Smooth muscle cell (in vitro differentiated cells): Measurements from ENCODE around the gene PLXND1. TPM values are rescaled to one million over a fixed set of nuclear protein-coding genes. Genes with fewer than 3 reads are reported as not detected.

ENCODE experiments used
- DNase-seq: peaks from one replicate; lab custom pipeline; 2025; ENCODE audit not compliant: unreplicated experiment; lab: John Stamatoyannopoulos, UW
- H2AFZ ChIP-seq: fragments of 200-600 bp; sonication (generic); 2 replicates; pipeline ENCODE4 v1.6.0; 2016; ENCODE audit warnings: antibody characterized with exemption, low read depth, mild to moderate bottlenecking
- H3F3A ChIP-seq: fragments of 200-600 bp; sonication (generic); 2 replicates; pipeline ENCODE4 v1.6.0; 2017; ENCODE audit warnings: antibody characterized with exemption, low read depth
- H3K27ac ChIP-seq: fragments of 200-600 bp; sonication (generic); 2 replicates; pipeline ENCODE4 v1.5.1; 2016; ENCODE audit warnings: low read depth, mild to moderate bottlenecking
- H3K27me3 ChIP-seq: fragments of 200-600 bp; sonication (generic); 2 replicates; pipeline ENCODE4 v1.6.1; 2016; ENCODE audit warnings: low read depth, mild to moderate bottlenecking
- H3K36me3 ChIP-seq: fragments of 200-600 bp; sonication (generic); 2 replicates; pipeline ENCODE4 v1.5.1; 2016; ENCODE audit warnings: low read depth
- H3K4me1 ChIP-seq: fragments of 200-600 bp; sonication (generic); 2 replicates; pipeline ENCODE4 v1.5.1; 2016; ENCODE audit warnings: low read depth
- H3K4me2 ChIP-seq: fragments of 200-600 bp; sonication (generic); 2 replicates; pipeline ENCODE4 v1.6.0; 2016; ENCODE audit warnings: mild to moderate bottlenecking
- H3K4me3 ChIP-seq: fragments of 200-600 bp; sonication (generic); 2 replicates; pipeline ENCODE4 v1.5.1; 2016; ENCODE audit warnings: mild to moderate bottlenecking
- H3K79me2 ChIP-seq: fragments of 200-600 bp; sonication (generic); 2 replicates; pipeline ENCODE4 v1.6.0; 2016; ENCODE audit warnings: low read depth, mild to moderate bottlenecking
- H3K9ac ChIP-seq: fragments of 200-600 bp; sonication (generic); 2 replicates; pipeline ENCODE4 v1.6.0; 2016; ENCODE audit warnings: low read depth
- H3K9me3 ChIP-seq: fragments of 200-600 bp; sonication (generic); replicated peaks from 2 replicates; pipeline ENCODE4 v1.5.1; 2016; ENCODE audit warnings: low read depth
- H4K20me1 ChIP-seq: fragments of 200-600 bp; sonication (generic); 2 replicates; pipeline ENCODE4 v1.6.0; 2016; ENCODE audit warnings: low read depth
- WGBS: methylation state at CpG from one replicate; pipeline ENCODE4 v1.1.7; 2016; ENCODE audit warnings: low lambda C conversion rate; 5-methylcytosine and 5-hydroxymethylcytosine counted together
- polyA plus RNA-seq: library from polyadenylated mRNA; unstranded; fragments of >200 nt; fragmentation: Nextera tagmentation; extraction: Ambion mirVana; gene quantifications from 2 replicates; pipeline ENCODE4 v1.2.1, GENCODE V29; 2016
- total RNA-seq: library from RNA; depleted of rRNA; stranded (reverse); fragments of >200 nt; gene quantifications from 2 replicates; pipeline ENCODE4 v1.2.3, GENCODE V29; 2014
- TF ChIP-seq, protein P1 (sequence below): fragments of 200-600 bp; sonication (generic); IDR thresholded peaks from 2 replicates; pipeline ENCODE4 v1.5.1; 2017; ENCODE audit warnings: borderline replicate concordance, mild to moderate bottlenecking, antibody characterized with exemption; ENCODE audit not compliant: insufficient read depth, poor library complexity, severe bottlenecking

PLXND1 gene
- total and polyA plus RNA-seq, 2 experiments from 2014 or later, result 75.8 to 94.3 TPM

DNA sequence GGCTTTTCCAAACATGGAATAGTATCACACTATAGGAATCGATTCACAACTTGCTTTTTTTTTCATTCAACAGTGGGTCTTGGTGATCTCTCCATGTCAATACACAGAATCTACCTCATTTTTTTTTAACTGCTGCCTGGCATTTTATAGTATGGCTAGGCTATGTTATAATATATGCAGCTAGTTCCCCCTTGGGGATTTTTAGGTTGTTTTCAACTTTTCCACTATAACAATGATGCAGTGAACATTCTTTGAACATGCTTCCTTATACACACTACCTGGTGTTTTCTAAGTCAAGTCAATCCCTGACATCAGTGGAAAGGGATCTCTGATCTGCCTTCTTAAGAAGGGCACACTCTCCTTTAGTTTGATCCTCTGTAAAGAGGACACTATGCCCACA, 46.5 kb upstream of the PLXND1 start:
- H3F3A ChIP-seq, result peaks cover 11% of the 10 kb centered on the region
- no peaks in the 10 kb centered on the region for H4K20me1 ChIP-seq
- no peaks in the 10 kb centered on the region for H3K27me3 ChIP-seq
- H3K4me2 ChIP-seq, result no peak overlapping the region
- H2AFZ ChIP-seq, result no peak overlapping the region
- WGBS, result 97% methylated on average over 1 of the region's 1 CpG
- no peak for DNase-seq
- TF ChIP-seq, protein P1, sequence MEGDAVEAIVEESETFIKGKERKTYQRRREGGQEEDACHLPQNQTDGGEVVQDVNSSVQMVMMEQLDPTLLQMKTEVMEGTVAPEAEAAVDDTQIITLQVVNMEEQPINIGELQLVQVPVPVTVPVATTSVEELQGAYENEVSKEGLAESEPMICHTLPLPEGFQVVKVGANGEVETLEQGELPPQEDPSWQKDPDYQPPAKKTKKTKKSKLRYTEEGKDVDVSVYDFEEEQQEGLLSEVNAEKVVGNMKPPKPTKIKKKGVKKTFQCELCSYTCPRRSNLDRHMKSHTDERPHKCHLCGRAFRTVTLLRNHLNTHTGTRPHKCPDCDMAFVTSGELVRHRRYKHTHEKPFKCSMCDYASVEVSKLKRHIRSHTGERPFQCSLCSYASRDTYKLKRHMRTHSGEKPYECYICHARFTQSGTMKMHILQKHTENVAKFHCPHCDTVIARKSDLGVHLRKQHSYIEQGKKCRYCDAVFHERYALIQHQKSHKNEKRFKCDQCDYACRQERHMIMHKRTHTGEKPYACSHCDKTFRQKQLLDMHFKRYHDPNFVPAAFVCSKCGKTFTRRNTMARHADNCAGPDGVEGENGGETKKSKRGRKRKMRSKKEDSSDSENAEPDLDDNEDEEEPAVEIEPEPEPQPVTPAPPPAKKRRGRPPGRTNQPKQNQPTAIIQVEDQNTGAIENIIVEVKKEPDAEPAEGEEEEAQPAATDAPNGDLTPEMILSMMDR, result no peak
- no peaks in the 10 kb centered on the region for H3K36me3 ChIP-seq
- no peak overlapping the region for H3K9ac ChIP-seq
- no peak overlapping the region for H3K4me3 ChIP-seq
- peak overlapping the region; percentile 80 for H3K27ac ChIP-seq
- H3K9me3 ChIP-seq, result no peaks in the 10 kb centered on the region
- peaks cover 13% of the 10 kb centered on the region for H3K79me2 ChIP-seq
- H3K4me1 ChIP-seq, result peaks cover 34% of the 10 kb centered on the region

DNA sequence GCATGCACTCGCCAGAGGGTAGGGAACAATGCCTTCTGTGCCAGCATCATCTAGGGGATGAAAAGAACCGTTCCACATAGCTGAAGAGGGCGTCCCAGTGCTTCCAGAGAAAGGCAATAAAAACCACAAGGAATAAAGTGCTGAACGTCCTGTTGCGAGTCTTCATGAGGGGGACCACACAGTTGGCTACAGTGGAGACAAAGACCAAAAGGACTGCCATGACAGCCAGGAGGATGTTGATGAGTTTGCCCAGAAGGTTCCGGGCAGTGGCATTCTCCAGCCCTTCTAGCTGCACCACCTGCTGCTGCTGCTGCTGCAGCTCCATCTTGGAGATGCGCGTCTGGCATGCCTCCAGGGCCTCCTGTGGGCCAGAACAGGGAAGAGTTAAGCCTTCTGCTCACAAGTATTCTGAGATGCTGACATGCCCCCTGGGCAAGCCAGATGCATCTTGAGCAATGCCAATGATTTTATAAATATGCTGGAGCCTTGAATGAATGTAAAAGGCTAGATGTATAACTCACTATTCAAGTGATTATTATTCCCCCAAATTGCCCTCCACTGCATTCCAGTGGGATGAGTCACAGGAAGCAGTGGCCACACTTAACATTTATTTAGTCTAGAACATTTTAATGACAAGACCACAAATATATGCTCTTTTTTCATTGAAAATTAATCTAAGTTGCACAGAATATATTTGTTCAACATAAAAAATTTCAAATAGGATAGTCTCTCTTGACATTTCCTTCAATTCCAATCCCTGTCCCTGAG, 45.1 kb upstream of the PLXND1 start:
- H3F3A ChIP-seq, result peaks cover 11% of the 10 kb centered on the region
- peaks cover 8% of the 10 kb centered on the region for H3K79me2 ChIP-seq
- no peak for DNase-seq
- no peaks in the 10 kb centered on the region for H3K27me3 ChIP-seq
- H3K27ac ChIP-seq, result peak overlapping the region; percentile 80
- WGBS, result 65% methylated on average over 8 of the region's 8 CpGs
- H2AFZ ChIP-seq, result no peak overlapping the region
- peak overlapping the region; percentile 24 for H3K4me2 ChIP-seq
- H4K20me1 ChIP-seq, result no peaks in the 10 kb centered on the region
- no peak overlapping the region for H3K4me3 ChIP-seq
- H3K4me1 ChIP-seq, result peaks cover 26% of the 10 kb centered on the region
- TF ChIP-seq, protein P1, result no peak
- no peaks in the 10 kb centered on the region for H3K9me3 ChIP-seq
- no peak overlapping the region for H3K9ac ChIP-seq
- no peaks in the 10 kb centered on the region for H3K36me3 ChIP-seq

DNA sequence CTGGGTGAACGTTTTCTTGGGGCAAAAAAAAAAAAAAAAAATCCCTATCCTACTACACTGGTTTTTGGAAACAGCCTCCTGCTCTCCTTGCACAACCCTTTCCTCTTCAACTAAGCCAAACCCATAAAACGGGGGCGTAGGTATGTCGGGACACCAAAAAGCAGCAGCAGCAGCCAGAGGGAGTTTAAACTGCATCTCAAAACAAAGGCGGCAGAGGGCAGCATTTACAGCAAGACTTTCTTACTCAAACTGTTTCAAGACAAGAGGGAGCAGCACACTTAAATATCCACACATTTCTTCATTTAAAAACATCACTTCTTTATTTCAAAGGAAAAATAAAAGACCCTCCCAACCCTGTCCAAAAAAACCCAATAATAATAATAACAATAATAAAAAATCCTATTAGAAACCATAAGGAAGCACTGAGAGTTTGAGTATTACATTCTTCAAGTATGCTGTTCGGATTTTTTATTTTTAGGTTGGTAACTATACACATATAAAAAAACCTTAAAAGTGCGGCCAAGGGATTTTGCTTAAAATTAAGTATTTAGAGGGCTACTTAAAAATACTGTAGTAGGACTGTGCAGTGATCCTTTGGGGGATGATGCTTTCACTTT, 43.9 kb upstream of the PLXND1 start:
- Histone ChIP-seq H3K36me3 (no peaks in the 10 kb centered on the region), H3K4me3 (no peak overlapping the region), H3K9ac (no peak overlapping the region), H3K27ac (peak overlapping the region; percentile 80), H3K79me2 (peaks cover under 1% of the 10 kb centered on the region), H3K27me3 (no peaks in the 10 kb centered on the region), H2AFZ (no peak overlapping the region), H4K20me1 (no peaks in the 10 kb centered on the region), H3F3A (peaks cover 11% of the 10 kb centered on the region), H3K4me2 (peak overlapping the region; percentile 13), H3K9me3 (no peaks in the 10 kb centered on the region), H3K4me1 (peaks cover 25% of the 10 kb centered on the region)
- DNase-seq, result no peak
- TF ChIP-seq, protein P1, result peak; percentile 73
- WGBS, result 25% methylated on average over 7 of the region's 7 CpGs
